Sigmoid colon (tissue), 7 donors: ENCODE results near the gene AKAP8. TPM values are rescaled to one million over a fixed set of nuclear protein-coding genes. Genes with fewer than 3 reads are reported as not detected.
A peak's percentile ranks its signal among the peaks of the same experiment; 100 is the strongest.

Experiments
- DNase-seq: peaks from one replicate; pipeline ENCODE4 v3.0.0-alpha.2; 2019
- H3K27ac ChIP-seq, 4 donors: fragments of 200-600 bp; sonication (generic); one replicate each; pipeline ENCODE4 v1.5.1; 2016 to 2019; ENCODE audit warnings: mild to moderate bottlenecking in 1 of 4
- H3K27me3 ChIP-seq, 3 donors: fragments of 200-600 bp; sonication (generic); one replicate each; pipeline ENCODE4 v1.5.1; 2019; ENCODE audit warnings: mild to moderate bottlenecking in 1 of 3
- H3K36me3 ChIP-seq, 4 donors: fragments of 200-600 bp; sonication (generic); one replicate each; pipeline ENCODE4 v1.5.1; 2016 to 2019
- H3K4me1 ChIP-seq, 4 donors: fragments of 200-600 bp; sonication (generic); one replicate each; pipeline ENCODE4 v1.5.1; 2017 to 2019
- H3K4me3 ChIP-seq, 4 donors: fragments of 200-600 bp; sonication (generic); one replicate each; pipeline ENCODE4 v1.5.1; 2017 to 2019; ENCODE audit warnings: mild to moderate bottlenecking in 2 of 4, moderate library complexity in 1 of 4
- H3K9me3 ChIP-seq, 4 donors: fragments of 200-600 bp in 3 of 4; sonication (generic) in 3 of 4; one replicate each; pipeline versions ENCODE4 v1.5.1 to v1.6.1; 2013 to 2019
- CTCF ChIP-seq, 4 experiments: fragments of 450-650 bp in 3 of 4; fragments of 200-600 bp in 1 of 4; IDR thresholded peaks; one replicate each; pipeline ENCODE4 v1.5.1; 2016 to 2019; ENCODE audit warnings: antibody characterized with exemption in 4 of 4, mild to moderate bottlenecking in 3 of 4, moderate library complexity in 2 of 4
- EP300 ChIP-seq, 4 donors: sonication (generic); formaldehyde crosslinking; IDR thresholded peaks; one replicate each; pipeline ENCODE4 v1.6.1; 2017; ENCODE audit warnings: antibody characterized with exemption in 4 of 4
- POLR2A ChIP-seq, 2 donors: fragments of 450-650 bp; IDR thresholded peaks; one replicate each; pipeline ENCODE4 v1.6.1; 2016; ENCODE audit warnings: antibody characterized with exemption in 2 of 2, mild to moderate bottlenecking in 2 of 2, moderate library complexity in 2 of 2
- POLR2AphosphoS5 ChIP-seq, 4 donors: sonication (generic); formaldehyde crosslinking; IDR thresholded peaks; one replicate each; pipeline ENCODE4 v1.6.1; 2017; ENCODE audit warnings: antibody characterized with exemption in 4 of 4
- WGBS, 2 donors: extraction: QIAGEN DNeasy Blood & Tissue Kit; methylation state at CpG; one replicate each; pipeline ENCODE4 v1.1.7; 2013; 5-methylcytosine and 5-hydroxymethylcytosine counted together
- intact Hi-C: fragments of 100-400 bp; cut with DNase I; formaldehyde crosslinking; loops from one replicate; pipeline ENCODE4 v1.15.1; 2023
- polyA plus RNA-seq, 3 donors: library from polyadenylated mRNA; stranded (reverse); fragments of 200-250 nt; gene quantifications; one replicate each; pipeline ENCODE4 v1.2.3, GENCODE V29; 2013
- total RNA-seq, 4 donors: library from RNA; depleted of rRNA; stranded (reverse); fragments of >200 nt; gene quantifications; one replicate each; pipeline ENCODE4 v1.1.0, GENCODE V29; 2016
- donor health status: healthy with polysubstance abuse.
- donor health status: Bipolar disorder and iron deficiency.
- donor health status: healthy.

AKAP8 gene
- total and polyA plus RNA-seq, 7 donors: 11.4 to 43.8 (median 19.8) TPM

- DNase-seq: no peak
- no peaks in the 10 kb centered on the region for H3K36me3 ChIP-seq
- H3K4me3 ChIP-seq: no peak overlapping the region
- WGBS, 2 donors: 67 to 74% methylated on average over 2 of the region's 2 CpGs
- peak overlapping the region in 2 of 4 donors; percentile 60 to 68 for H3K27ac ChIP-seq
- H3K9me3 ChIP-seq: no peaks in the 10 kb centered on the region
- TF ChIP-seq EP300 (IDR thresholded peaks at IDR 0.05) (no peak), POLR2A (IDR thresholded peaks at IDR 0.05) (no peak), CTCF (IDR thresholded peaks at IDR 0.05) (no peak), POLR2AphosphoS5 (IDR thresholded peaks at IDR 0.05) (no peak)
- intact Hi-C loops: no loop called here
- no peaks in the 10 kb centered on the region for H3K27me3 ChIP-seq
- H3K4me1 ChIP-seq: peaks cover 0 to 100% (median 95%) of the 10 kb centered on the region in 4 donors
These were observed 57.8 kb downstream of the AKAP8 start for GRCh38 chr19:15321739-15322138.

DNA sequence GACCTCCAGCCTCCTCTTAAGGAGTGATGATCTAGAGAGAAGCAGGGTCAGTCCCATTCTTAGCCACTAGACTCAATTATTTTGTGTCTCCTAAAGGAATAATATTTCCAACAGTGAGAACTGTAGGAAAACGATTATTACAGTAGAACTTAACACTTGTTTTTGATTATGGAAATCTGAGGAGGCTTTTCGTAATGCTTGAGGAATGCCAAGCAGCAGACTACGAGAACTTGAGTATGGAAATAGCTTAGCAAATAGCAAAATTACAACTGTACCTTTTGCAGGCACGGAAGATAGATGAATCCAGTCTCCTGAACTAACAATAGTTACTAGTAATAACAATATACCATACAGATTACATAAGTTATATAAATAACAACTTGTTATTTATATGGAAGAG lies 59.5 kb downstream of the AKAP8 start:
- no peaks in the 10 kb centered on the region for H3K9me3 ChIP-seq
- peaks cover 0 to 98% (median 92%) of the 10 kb centered on the region in 4 donors for H3K4me1 ChIP-seq
- TF ChIP-seq POLR2AphosphoS5 (IDR thresholded peaks at IDR 0.05) (no peak), CTCF (IDR thresholded peaks at IDR 0.05) (no peak), EP300 (IDR thresholded peaks at IDR 0.05) (no peak), POLR2A (IDR thresholded peaks at IDR 0.05) (no peak)
- no peaks in the 10 kb centered on the region for H3K27me3 ChIP-seq
- H3K36me3 ChIP-seq: no peaks in the 10 kb centered on the region
- H3K27ac ChIP-seq: peak overlapping the region in 3 of 4 donors; percentile 50 to 68 (median 60)
- no peak for DNase-seq
- no peak overlapping the region for H3K4me3 ChIP-seq
- WGBS, 2 donors: 73 to 74% methylated on average over 4 of the region's 4 CpGs
- intact Hi-C loops: no loop called here

GRCh38 chr19:15318241-15318691 lies 61.3 kb downstream of the AKAP8 start:
- Histone ChIP-seq H3K9me3 (no peaks in the 10 kb centered on the region), H3K4me3 (no peak overlapping the region), H3K27ac (peak overlapping the region; percentile 10 to 68 (median 58)), H3K4me1 (peaks cover 0 to 98% (median 92%) of the 10 kb centered on the region in 4 donors), H3K27me3 (no peaks in the 10 kb centered on the region), H3K36me3 (no peaks in the 10 kb centered on the region)
- intact Hi-C loops: no loop called here
- 43 to 64% methylated on average over 6 of the region's 6 CpGs for WGBS, 2 donors
- TF ChIP-seq POLR2AphosphoS5 (IDR thresholded peaks at IDR 0.05) (peak in 2 of 4 donors; percentile 8 to 40), POLR2A (IDR thresholded peaks at IDR 0.05) (no peak)
- DNase-seq: no peak

GRCh38 chr19:15317392-15318071 lies 62.1 kb downstream of the AKAP8 start:
- H3K27me3 ChIP-seq: no peaks in the 10 kb centered on the region
- no peak overlapping the region for H3K4me3 ChIP-seq
- peaks cover 0 to 96% (median 91%) of the 10 kb centered on the region in 4 donors for H3K4me1 ChIP-seq

More at GRCh38 chr19:15317392-15318071, 62.1 kb downstream of the AKAP8 start:
- Histone ChIP-seq H3K36me3 (no peaks in the 10 kb centered on the region), H3K9me3 (no peaks in the 10 kb centered on the region), H3K27ac (peak overlapping the region; percentile 10 to 68 (median 58))
- WGBS, 2 donors: 63 to 74% methylated on average over 3 of the region's 3 CpGs
- intact Hi-C loops: no loop called here
- no peak for DNase-seq
- no peak for TF ChIP-seq POLR2AphosphoS5 (IDR thresholded peaks at IDR 0.05)
- no peak for TF ChIP-seq CTCF (IDR thresholded peaks at IDR 0.05)
- TF ChIP-seq EP300 (IDR thresholded peaks at IDR 0.05): no peak
- TF ChIP-seq POLR2A (IDR thresholded peaks at IDR 0.05): no peak
